ENCODE results near the gene SYNGR1.

SYNGR1 gene

GRCh38 chr22:39349967-39350726, at the start of gene SYNGR1:
TSS of gene SYNGR1 (plus strand) at chr22:39349991. CDS start at chr22:39350011, 20 bp downstream.
- no peak for TF ChIP-seq CTCF (IDR thresholded peaks at IDR 0.05; ENCODE audit: control insufficient read depth, extremely low read depth, insufficient read depth)
- DNase-seq (ENCODE audit: low read depth), result no peak
- H3K4me3 ChIP-seq (ENCODE audit: low read depth, low read length), result peak within 1 kb of the TSS; percentile 61

- DNase-seq (ENCODE audit: low read depth), result no peak
- no peak overlapping the region for H3K4me3 ChIP-seq (ENCODE audit: low read depth, low read length)
- TF ChIP-seq CTCF (IDR thresholded peaks at IDR 0.05; ENCODE audit: control insufficient read depth, extremely low read depth, insufficient read depth), result no peak
These were observed 49.5 kb upstream of the SYNGR1 start for GRCh38 chr22:39300186-39300830.

GRCh38 chr22:39301108-39301507, 48.7 kb upstream of the SYNGR1 start:
- DNase-seq (ENCODE audit: low read depth), result no peak
- no peak overlapping the region for H3K4me3 ChIP-seq (ENCODE audit: low read depth, low read length)
- no peak for TF ChIP-seq CTCF (IDR thresholded peaks at IDR 0.05; ENCODE audit: control insufficient read depth, extremely low read depth, insufficient read depth)

- no peak for DNase-seq (ENCODE audit: low read depth)
- H3K4me3 ChIP-seq (ENCODE audit: low read depth, low read length), result no peak overlapping the region
- no peak for TF ChIP-seq CTCF (IDR thresholded peaks at IDR 0.05; ENCODE audit: control insufficient read depth, extremely low read depth, insufficient read depth)
These were observed 47.9 kb upstream of the SYNGR1 start for GRCh38 chr22:39301926-39302325.

- TF ChIP-seq CTCF (IDR thresholded peaks at IDR 0.05; ENCODE audit: control insufficient read depth, extremely low read depth, insufficient read depth), result no peak
- H3K4me3 ChIP-seq (ENCODE audit: low read depth, low read length), result no peak overlapping the region
- DNase-seq (ENCODE audit: low read depth), result no peak
These were observed 47.3 kb upstream of the SYNGR1 start for GRCh38 chr22:39302431-39302960.

- H3K4me3 ChIP-seq (ENCODE audit: low read depth, low read length), result no peak overlapping the region
- TF ChIP-seq CTCF (IDR thresholded peaks at IDR 0.05; ENCODE audit: control insufficient read depth, extremely low read depth, insufficient read depth), result no peak
- DNase-seq (ENCODE audit: low read depth), result no peak
These were observed 46.4 kb upstream of the SYNGR1 start for GRCh38 chr22:39303358-39303757.
